Fibroblast of lung (primary cell): Measurements from ENCODE around the gene FABP6. TPM values are rescaled to one million over a fixed set of nuclear protein-coding genes. Genes with fewer than 3 reads are reported as not detected.
"Not testable (repeated sequence)": the region's sequence is repeated elsewhere in the genome, so short reads cannot be mapped to it uniquely, and the experiment has no call there.

ENCODE experiments used
- DNase-seq, 2 donors: peaks; one replicate each; pipeline versions ENCODE4 v3.0.0 to v3.0.0-alpha.2; 2010; ENCODE audit warnings: low read depth in 2 of 2
- H2AFZ ChIP-seq: 2 replicates; pipeline ENCODE4 v1.5.1; 2012; ENCODE audit warnings: low read length, control low read depth, inconsistent platforms
- H3K27ac ChIP-seq: 2 replicates; pipeline ENCODE4 v1.5.1; 2011; ENCODE audit warnings: low read length, control low read depth; ENCODE audit not compliant: insufficient read depth
- H3K27me3 ChIP-seq: 2 replicates; pipeline ENCODE4 v1.5.1; 2011; ENCODE audit warnings: mild to moderate bottlenecking, low read length; ENCODE audit not compliant: control insufficient read depth, insufficient read depth
- H3K36me3 ChIP-seq: 2 replicates; pipeline ENCODE4 v1.5.1; 2011; ENCODE audit warnings: low read length; ENCODE audit not compliant: control insufficient read depth, insufficient read depth
- H3K4me1 ChIP-seq: 2 replicates; pipeline ENCODE4 v1.5.1; 2011; ENCODE audit warnings: low read length; ENCODE audit not compliant: control insufficient read depth, insufficient read depth; ENCODE audit errors: extremely low read depth
- H3K4me2 ChIP-seq: 2 replicates; pipeline ENCODE4 v1.5.1; 2011; ENCODE audit warnings: low read length, control low read depth; ENCODE audit not compliant: insufficient read depth; ENCODE audit errors: extremely low read depth
- H3K4me3 ChIP-seq, 4 experiments: fragments of 200-600 bp in 1 of 4; sonication (generic) in 1 of 4; replicated peaks in 1 of 4; 2 replicates each; pipeline ENCODE4 v1.5.1; 2011 to 2016; ENCODE audit warnings: low read length in 4 of 4, low read depth in 3 of 4, mild to moderate bottlenecking in 3 of 4, control low read depth in 2 of 4, inconsistent platforms in 1 of 4, mixed read lengths in 1 of 4; ENCODE audit not compliant: insufficient read depth in 1 of 4; ENCODE audit errors: control extremely low read depth in 1 of 4
- H3K79me2 ChIP-seq: 2 replicates; pipeline ENCODE4 v1.5.1; 2012; ENCODE audit warnings: mild to moderate bottlenecking, low read length, inconsistent platforms; ENCODE audit not compliant: control insufficient read depth, insufficient read depth
- H3K9ac ChIP-seq: 2 replicates; pipeline ENCODE4 v1.5.1; 2011; ENCODE audit warnings: mild to moderate bottlenecking, low read length, control low read depth; ENCODE audit not compliant: insufficient read depth
- H3K9me3 ChIP-seq: 2 replicates; pipeline ENCODE4 v1.5.1; 2012; ENCODE audit warnings: low read depth, low read length; ENCODE audit not compliant: control insufficient read depth, insufficient read depth
- H4K20me1 ChIP-seq: 2 replicates; pipeline ENCODE4 v1.5.1; 2011; ENCODE audit warnings: low read length; ENCODE audit not compliant: control insufficient read depth, insufficient read depth; ENCODE audit errors: extremely low read depth
- CTCF ChIP-seq, 2 donors: IDR thresholded peaks in 1 of 2; conservative IDR thresholded peaks in 1 of 2; 1 replicate in 1 of 2; 2 replicates in 1 of 2; pipeline ENCODE4 v1.5.1; 2011 to 2012; ENCODE audit warnings: low read length in 2 of 2, control low read depth in 1 of 2, inconsistent platforms in 1 of 2, low read depth in 1 of 2, mild to moderate bottlenecking in 1 of 2
- EZH2 ChIP-seq: IDR thresholded peaks from 2 replicates; pipeline ENCODE4 v1.5.1; 2012; ENCODE audit warnings: low read length, control low read depth, mild to moderate bottlenecking; ENCODE audit errors: missing control alignments
- polyA plus RNA-seq, 2 donors: library from polyadenylated mRNA; depleted of rRNA in 1 of 2; stranded (reverse) in 1 of 2; unstranded in 1 of 2; fragments of >200 nt; gene quantifications; 2 replicates each; pipeline ENCODE4 v1.2.1, GENCODE V29; 2011 to 2012; ENCODE audit warnings: missing spikeins in 1 of 2
- total RNA-seq: library from RNA; depleted of rRNA; stranded (reverse); fragments of >200 nt; gene quantifications from 2 replicates; pipeline ENCODE4 v1.2.1, GENCODE V29; 2014

FABP6 gene
- total and polyA plus RNA-seq, 2 donors (not counting 1 experiment from before 2014, with no cell fraction given), result not detected

- Histone ChIP-seq H3K9me3 (no peaks in the 10 kb centered on the region), H3K27ac (no peak overlapping the region), H3K27me3 (no peaks in the 10 kb centered on the region), H3K4me2 (no peak overlapping the region), H3K4me3 (no peak overlapping the region), H3K79me2 (no peaks in the 10 kb centered on the region), H3K9ac (no peak overlapping the region), H3K36me3 (no peaks in the 10 kb centered on the region), H2AFZ (no peak overlapping the region), H4K20me1 (no peaks in the 10 kb centered on the region), H3K4me1 (peaks cover 9% of the 10 kb centered on the region)
- no peak for TF ChIP-seq CTCF (conservative IDR thresholded peaks at IDR 0.05 in 1 of 2, IDR thresholded peaks at IDR 0.05 in 1 of 2; ENCODE audit: low read depth in 1 of 2, low read length in 2 of 2)
- TF ChIP-seq EZH2, result no peak
- DNase-seq, result no peak
Observed at GRCh38 chr5:160192424-160192823, 36.9 kb upstream of the FABP6 start.

GRCh38 chr5:160193076-160193475 is 36.2 kb upstream of the FABP6 start:
- not testable (repeated sequence) for H2AFZ ChIP-seq, H3K4me2 ChIP-seq, H3K79me2 ChIP-seq, H3K9me3 ChIP-seq, H3K27ac ChIP-seq, H3K4me3 ChIP-seq, H3K36me3 ChIP-seq, DNase-seq, H3K27me3 ChIP-seq, H4K20me1 ChIP-seq, H3K9ac ChIP-seq
- peaks cover 13% of the 10 kb centered on the region for H3K4me1 ChIP-seq

- H3K4me3 ChIP-seq, H3K27me3 ChIP-seq, H3K4me2 ChIP-seq, DNase-seq, H3K79me2 ChIP-seq, H3K27ac ChIP-seq, H3K9ac ChIP-seq, H3K36me3 ChIP-seq, H3K9me3 ChIP-seq, H4K20me1 ChIP-seq, H2AFZ ChIP-seq: not testable (repeated sequence)
- H3K4me1 ChIP-seq, result peaks cover 13% of the 10 kb centered on the region
Observed at GRCh38 chr5:160193790-160194189, 35.5 kb upstream of the FABP6 start.

GRCh38 chr5:160197341-160198144 is 31.8 kb upstream of the FABP6 start:
- DNase-seq, result peak; percentile 36 to 39
- H3K36me3 ChIP-seq, result no peaks in the 10 kb centered on the region
- H3K9me3 ChIP-seq, result no peaks in the 10 kb centered on the region
- H3K27ac ChIP-seq, result no peak overlapping the region
- no peaks in the 10 kb centered on the region for H4K20me1 ChIP-seq
- no peak overlapping the region for H3K9ac ChIP-seq
- no peak overlapping the region for H3K4me2 ChIP-seq
- no peak overlapping the region for H3K4me3 ChIP-seq
- no peak overlapping the region for H2AFZ ChIP-seq
- no peaks in the 10 kb centered on the region for H3K79me2 ChIP-seq
- peaks cover 17% of the 10 kb centered on the region for H3K4me1 ChIP-seq
- no peaks in the 10 kb centered on the region for H3K27me3 ChIP-seq
- TF ChIP-seq CTCF (conservative IDR thresholded peaks at IDR 0.05 in 1 of 2, IDR thresholded peaks at IDR 0.05 in 1 of 2; ENCODE audit: low read depth in 1 of 2, low read length in 2 of 2), result no peak
- no peak for TF ChIP-seq EZH2
